ENCODE measurements around the gene VSNL1. TPM values are rescaled to one million over a fixed set of nuclear protein-coding genes. Genes with fewer than 3 reads are reported as not detected.

The VSNL1 gene
- total RNA-seq, 1 donor from 2014 or later: 2.1 TPM

DNA sequence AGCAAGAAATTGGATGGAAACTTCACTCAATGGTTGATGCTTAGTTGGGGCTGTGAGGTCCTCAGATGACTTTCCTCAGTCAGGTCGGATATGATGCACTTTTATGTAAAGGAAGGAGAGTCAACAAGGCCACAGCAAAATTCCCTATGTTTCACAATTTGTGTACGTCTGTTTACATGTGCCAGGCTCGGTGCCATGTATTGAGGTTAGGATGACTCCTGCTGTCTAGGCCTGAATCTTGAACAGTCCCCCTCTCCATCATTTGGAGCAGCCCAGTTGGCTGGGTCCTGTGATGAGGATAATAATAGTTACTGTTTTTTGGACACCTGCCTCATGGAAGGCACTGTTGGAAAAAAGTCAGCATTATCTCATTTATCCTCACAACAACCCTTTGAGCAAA is 43.1 kb downstream of the VSNL1 start:
- Mint-ChIP-seq H3K36me3 (ENCODE audit: low read depth) (no peaks in the 10 kb centered on the region), H3K4me3 (no peak overlapping the region), H3K9me3 (no peaks in the 10 kb centered on the region), H3K27ac (ENCODE audit: unreplicated experiment) (no peak overlapping the region), H3K27me3 (ENCODE audit: low read depth) (no peaks in the 10 kb centered on the region), H3K4me1 (peaks cover 3% of the 10 kb centered on the region)
- no peak for DNase-seq (ENCODE audit: low read depth, low spot score)
- no peak for TF ChIP-seq CTCF (conservative IDR thresholded peaks at IDR 0.05)

DNA sequence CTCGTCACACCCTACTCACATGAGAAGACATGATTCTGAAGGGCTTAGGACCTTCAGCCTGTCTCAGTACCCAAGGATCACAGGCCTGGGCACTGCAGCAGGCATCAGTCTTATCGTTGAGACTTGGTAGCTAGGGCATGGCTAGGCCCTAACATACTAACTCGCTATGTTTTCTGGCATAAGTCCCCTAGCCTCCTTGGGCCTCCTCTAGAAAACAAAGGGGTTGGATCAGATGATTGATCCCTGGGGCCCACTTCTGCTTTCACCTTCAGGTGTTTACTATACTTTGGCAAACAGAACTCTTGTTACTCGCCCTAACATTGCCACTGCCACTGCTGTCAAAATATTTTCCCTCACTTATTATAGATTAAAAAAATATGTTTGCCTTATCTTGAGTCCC is 44.2 kb downstream of the VSNL1 start:
- Mint-ChIP-seq H3K9me3 (no peaks in the 10 kb centered on the region), H3K4me1 (no peaks in the 10 kb centered on the region), H3K27me3 (ENCODE audit: low read depth) (no peaks in the 10 kb centered on the region), H3K27ac (ENCODE audit: unreplicated experiment) (no peak overlapping the region), H3K4me3 (no peak overlapping the region), H3K36me3 (ENCODE audit: low read depth) (no peaks in the 10 kb centered on the region)
- TF ChIP-seq CTCF (conservative IDR thresholded peaks at IDR 0.05): no peak
- DNase-seq (ENCODE audit: low read depth, low spot score): no peak

- Mint-ChIP-seq H3K36me3 (ENCODE audit: low read depth) (no peaks in the 10 kb centered on the region), H3K27ac (ENCODE audit: unreplicated experiment) (no peak overlapping the region), H3K4me1 (no peaks in the 10 kb centered on the region), H3K27me3 (ENCODE audit: low read depth) (no peaks in the 10 kb centered on the region), H3K9me3 (no peaks in the 10 kb centered on the region), H3K4me3 (no peak overlapping the region)
- no peak for TF ChIP-seq CTCF (conservative IDR thresholded peaks at IDR 0.05)
- DNase-seq (ENCODE audit: low read depth, low spot score): no peak
These were observed 47.0 kb downstream of the VSNL1 start for GRCh38 chr2:17587469-17587868.

- Mint-ChIP-seq H3K27ac (ENCODE audit: unreplicated experiment) (no peak overlapping the region), H3K4me3 (no peak overlapping the region), H3K4me1 (no peaks in the 10 kb centered on the region), H3K36me3 (ENCODE audit: low read depth) (no peaks in the 10 kb centered on the region), H3K9me3 (no peaks in the 10 kb centered on the region), H3K27me3 (ENCODE audit: low read depth) (no peaks in the 10 kb centered on the region)
- no peak for TF ChIP-seq CTCF (conservative IDR thresholded peaks at IDR 0.05)
- no peak for DNase-seq (ENCODE audit: low read depth, low spot score)
These were observed 47.5 kb downstream of the VSNL1 start for GRCh38 chr2:17588031-17588430.

DNA sequence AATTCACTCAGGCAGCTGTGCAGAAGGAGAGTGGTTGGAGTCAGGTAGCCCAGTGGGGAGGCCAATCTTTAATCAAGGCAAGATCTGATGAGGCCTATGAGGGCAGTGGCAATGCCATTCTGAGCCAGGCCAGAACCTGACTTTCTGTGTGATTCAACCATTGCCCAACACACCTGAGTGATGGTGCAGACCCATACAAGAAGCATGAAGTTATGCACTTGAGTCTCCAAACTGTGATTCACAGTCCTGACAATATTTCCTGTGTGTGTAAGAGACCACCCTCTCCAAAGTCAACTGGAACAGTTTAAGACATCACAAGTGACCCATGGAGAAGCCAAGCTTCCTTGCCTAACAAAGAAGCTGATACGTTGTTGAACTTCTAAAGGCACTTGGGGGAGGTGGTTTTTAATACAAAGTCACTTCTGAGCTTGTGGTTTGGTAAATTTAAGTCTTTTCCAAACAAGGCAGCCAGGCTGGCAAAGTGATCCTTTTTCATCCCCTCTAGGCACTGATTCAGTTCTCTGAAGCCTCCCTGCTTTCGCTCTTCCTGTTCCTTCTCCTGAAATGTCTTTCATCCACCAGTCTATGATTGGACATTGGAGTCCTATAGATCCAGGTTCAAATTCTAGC is 49.0 kb downstream of the VSNL1 start:
- Mint-ChIP-seq H3K9me3 (no peaks in the 10 kb centered on the region), H3K4me1 (no peaks in the 10 kb centered on the region), H3K36me3 (ENCODE audit: low read depth) (no peaks in the 10 kb centered on the region), H3K4me3 (no peak overlapping the region), H3K27me3 (ENCODE audit: low read depth) (no peaks in the 10 kb centered on the region), H3K27ac (ENCODE audit: unreplicated experiment) (no peak overlapping the region)
- DNase-seq (ENCODE audit: low read depth, low spot score): no peak
- TF ChIP-seq CTCF (conservative IDR thresholded peaks at IDR 0.05): no peak
